ENCODE results near the gene PGM2.

PGM2 gene

GRCh38 chr4:37867102-37867501 is 40.6 kb downstream of the PGM2 start:
- DNase-seq: no peak

- DNase-seq: no peak
Measured at GRCh38 chr4:37868238-37868637, 41.8 kb downstream of the PGM2 start.

- no peak for DNase-seq
Measured at GRCh38 chr4:37872310-37872988, 46.0 kb downstream of the PGM2 start.

- DNase-seq: no peak
Measured at GRCh38 chr4:37873386-37873785, 46.9 kb downstream of the PGM2 start.

- no peak for DNase-seq
Measured at GRCh38 chr4:37876156-37876555, 49.7 kb downstream of the PGM2 start.

- DNase-seq: no peak
Measured at GRCh38 chr4:37879365-37879764, 52.9 kb downstream of the PGM2 start.

- no peak for DNase-seq
Measured at GRCh38 chr4:37881811-37882210, 55.3 kb downstream of the PGM2 start.

- no peak for DNase-seq
Measured at GRCh38 chr4:37882665-37883296, 56.3 kb downstream of the PGM2 start.

GRCh38 chr4:37884855-37885487 is 58.5 kb downstream of the PGM2 start:
- DNase-seq: no peak

- DNase-seq: no peak
Measured at GRCh38 chr4:37885496-37885895, 59.0 kb downstream of the PGM2 start.

GRCh38 chr4:37889849-37890800 is 63.6 kb downstream of the PGM2 start:
- no peak for DNase-seq

- no peak for DNase-seq
Measured at GRCh38 chr4:37890801-37891259, 64.3 kb downstream of the PGM2 start, which contains the start of gene TBC1D1. TBC1D1 (plus strand) TSS chr4:37891084; CDS start chr4:37902096, 11,012 bp downstream.

GRCh38 chr4:37891260-37892159 is 65.0 kb downstream of the PGM2 start:
- peak; percentile 57 for DNase-seq

- DNase-seq: no peak
Measured at GRCh38 chr4:37892641-37893040, 66.2 kb downstream of the PGM2 start.

GRCh38 chr4:37893164-37893563 is 66.7 kb downstream of the PGM2 start:
- no peak for DNase-seq

- no peak for DNase-seq
Measured at GRCh38 chr4:37895271-37895670, 68.8 kb downstream of the PGM2 start.

- no peak for DNase-seq
Measured at GRCh38 chr4:37896206-37896860, 69.8 kb downstream of the PGM2 start.

- no peak for DNase-seq
Measured at GRCh38 chr4:37902212-37902611, 75.7 kb downstream of the PGM2 start.

- no peak for DNase-seq
Measured at GRCh38 chr4:37902738-37903693, 76.5 kb downstream of the PGM2 start.

GRCh38 chr4:37903901-37904300 is 77.4 kb downstream of the PGM2 start:
- no peak for DNase-seq
